HepG2 (cell line): ENCODE data around the gene TRAK1.

ENCODE experiments used
- CHD2 ChIP-seq: IDR thresholded peaks from 2 replicates; pipeline ENCODE4 v1.6.1; 2011; ENCODE audit warnings: low read depth, low read length, improper control_type of control experiment
- CTCF ChIP-seq: sonication (generic); formaldehyde crosslinking; IDR thresholded peaks from 2 replicates; pipeline ENCODE4 v1.5.0; 2020; ENCODE audit warnings: mild to moderate bottlenecking, missing genetic modification reagents, moderate library complexity
- DNMT1 ChIP-seq: sonication (generic); formaldehyde crosslinking; IDR thresholded peaks from 2 replicates; pipeline ENCODE4 v1.5.1; 2020; ENCODE audit warnings: mild to moderate bottlenecking, missing genetic modification reagents
- JUND ChIP-seq: sonication (generic); formaldehyde crosslinking; IDR thresholded peaks from 2 replicates; pipeline ENCODE4 v1.8.0; 2022; ENCODE audit warnings: mild to moderate bottlenecking, missing genetic modification reagents
- MXI1 ChIP-seq: IDR thresholded peaks from 3 replicates; pipeline ENCODE4 v1.6.1; 2012; ENCODE audit warnings: low read depth, low read length, inconsistent platforms, borderline replicate concordance
- RAD21 ChIP-seq: fragments of 450-650 bp; formaldehyde crosslinking; IDR thresholded peaks from 2 replicates; pipeline ENCODE4 v1.5.0; 2020; ENCODE audit warnings: mild to moderate bottlenecking
- ZFP36L1 ChIP-seq: sonication (generic); formaldehyde crosslinking; IDR thresholded peaks from 2 replicates; pipeline ENCODE4 v1.8.0; 2022; ENCODE audit warnings: mild to moderate bottlenecking, missing genetic modification reagents, moderate library complexity
- ZNF670 ChIP-seq: sonication (generic); formaldehyde crosslinking; IDR thresholded peaks from 2 replicates; pipeline ENCODE4 v1.8.0; 2022; ENCODE audit warnings: mild to moderate bottlenecking, missing genetic modification reagents, borderline replicate concordance
- TF ChIP-seq, protein P1 (sequence below): sonication (generic); formaldehyde crosslinking; conservative IDR thresholded peaks from 2 replicates; pipeline ENCODE4 v1.4.0; 2020; ENCODE audit warnings: missing genetic modification reagents

- TF ChIP-seq, protein P1, sequence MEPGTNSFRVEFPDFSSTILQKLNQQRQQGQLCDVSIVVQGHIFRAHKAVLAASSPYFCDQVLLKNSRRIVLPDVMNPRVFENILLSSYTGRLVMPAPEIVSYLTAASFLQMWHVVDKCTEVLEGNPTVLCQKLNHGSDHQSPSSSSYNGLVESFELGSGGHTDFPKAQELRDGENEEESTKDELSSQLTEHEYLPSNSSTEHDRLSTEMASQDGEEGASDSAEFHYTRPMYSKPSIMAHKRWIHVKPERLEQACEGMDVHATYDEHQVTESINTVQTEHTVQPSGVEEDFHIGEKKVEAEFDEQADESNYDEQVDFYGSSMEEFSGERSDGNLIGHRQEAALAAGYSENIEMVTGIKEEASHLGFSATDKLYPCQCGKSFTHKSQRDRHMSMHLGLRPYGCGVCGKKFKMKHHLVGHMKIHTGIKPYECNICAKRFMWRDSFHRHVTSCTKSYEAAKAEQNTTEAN (CRISPR knock-in tag), result no peak
- TF ChIP-seq CHD2, result no peak
- TF ChIP-seq CTCF (CRISPR knock-in tag), result no peak
- TF ChIP-seq DNMT1, result no peak
- TF ChIP-seq JUND, result no peak
- no peak for TF ChIP-seq MXI1
- TF ChIP-seq ZFP36L1, result no peak
- TF ChIP-seq RAD21 (CRISPR knock-in tag), result no peak
- TF ChIP-seq ZNF670 (CRISPR knock-in tag), result no peak
Measured at GRCh38 chr3:42164656-42165055, 73.5 kb downstream of the TRAK1 start.
